Mesendoderm (in vitro differentiated cells): Measurements from ENCODE around the gene CCDC142.

Source experiments
- DNase-seq: peaks from one replicate; pipeline ENCODE4 v3.0.0; 2013
- H2AK5ac ChIP-seq: 2 replicates; pipeline ENCODE4 v1.6.1; 2013; ENCODE audit warnings: low read length, inconsistent platforms
- H2BK120ac ChIP-seq: 2 replicates; pipeline ENCODE4 v1.6.1; 2013; ENCODE audit warnings: low read depth, mild to moderate bottlenecking, low read length, moderate library complexity, mixed read lengths
- H2BK15ac ChIP-seq: replicated peaks from 2 replicates; pipeline ENCODE4 v1.6.1; 2013; ENCODE audit warnings: low read depth, mild to moderate bottlenecking, moderate library complexity
- H2BK5ac ChIP-seq: 2 replicates; pipeline ENCODE4 v1.6.1; 2013; ENCODE audit warnings: low read length, inconsistent platforms
- H3K18ac ChIP-seq: 2 replicates; pipeline ENCODE4 v1.6.1; 2013; ENCODE audit warnings: mild to moderate bottlenecking, low read length, mixed read lengths
- H3K23ac ChIP-seq: one replicate; pipeline ENCODE4 v1.6.1; 2013; ENCODE audit warnings: low read length
- H3K27ac ChIP-seq: 2 replicates; pipeline ENCODE4 v1.5.1; 2013; ENCODE audit warnings: low read depth, mild to moderate bottlenecking, inconsistent platforms, low read length, moderate library complexity
- H3K27me3 ChIP-seq: 2 replicates; pipeline ENCODE4 v1.6.1; 2013; ENCODE audit warnings: low read length, control low read depth, mild to moderate bottlenecking, inconsistent platforms; ENCODE audit not compliant: insufficient read depth, poor library complexity
- H3K36me3 ChIP-seq: 2 replicates; pipeline ENCODE4 v1.6.1; 2013; ENCODE audit warnings: low read length, inconsistent platforms; ENCODE audit not compliant: control insufficient read depth, insufficient read depth
- H3K4ac ChIP-seq: one replicate; pipeline ENCODE4 v1.6.1; 2013; ENCODE audit warnings: low read depth, mild to moderate bottlenecking, low read length, moderate library complexity
- H3K4me1 ChIP-seq: 2 replicates; pipeline ENCODE4 v1.6.1; 2013; ENCODE audit warnings: low read depth, low read length, inconsistent platforms; ENCODE audit not compliant: control insufficient read depth
- H3K4me2 ChIP-seq: 2 replicates; pipeline ENCODE4 v1.6.1; 2013; ENCODE audit warnings: low read length
- H3K4me3 ChIP-seq: 2 replicates; pipeline ENCODE4 v1.5.1; 2013; ENCODE audit warnings: mild to moderate bottlenecking, low read length
- H3K56ac ChIP-seq: one replicate; pipeline ENCODE4 v1.6.1; 2013; ENCODE audit warnings: low read length
- H3K79me1 ChIP-seq: 2 replicates; pipeline ENCODE4 v1.6.1; 2013; ENCODE audit warnings: low read length, inconsistent platforms
- H3K79me2 ChIP-seq: 2 replicates; pipeline ENCODE4 v1.6.1; 2013; ENCODE audit warnings: mild to moderate bottlenecking, low read length; ENCODE audit not compliant: control insufficient read depth, insufficient read depth
- H3K9ac ChIP-seq: 2 replicates; pipeline ENCODE4 v1.6.1; 2013; ENCODE audit warnings: low read length, inconsistent platforms
- H4K5ac ChIP-seq: one replicate; pipeline ENCODE4 v1.6.1; 2013; ENCODE audit warnings: low read length
- H4K8ac ChIP-seq: one replicate; pipeline ENCODE4 v1.6.1; 2013; ENCODE audit warnings: low read depth, mild to moderate bottlenecking, control low read depth, low read length, moderate library complexity
- WGBS: extraction: QIAGEN DNeasy Blood & Tissue Kit; methylation state at CpG from one replicate; pipeline ENCODE4 v1.1.7; 2013; ENCODE audit warnings: low lambda C conversion rate, missing lambda C conversion rate; ENCODE audit not compliant: insufficient coverage; ENCODE audit errors: extremely low coverage; 5-methylcytosine and 5-hydroxymethylcytosine counted together

Gene CCDC142

DNA sequence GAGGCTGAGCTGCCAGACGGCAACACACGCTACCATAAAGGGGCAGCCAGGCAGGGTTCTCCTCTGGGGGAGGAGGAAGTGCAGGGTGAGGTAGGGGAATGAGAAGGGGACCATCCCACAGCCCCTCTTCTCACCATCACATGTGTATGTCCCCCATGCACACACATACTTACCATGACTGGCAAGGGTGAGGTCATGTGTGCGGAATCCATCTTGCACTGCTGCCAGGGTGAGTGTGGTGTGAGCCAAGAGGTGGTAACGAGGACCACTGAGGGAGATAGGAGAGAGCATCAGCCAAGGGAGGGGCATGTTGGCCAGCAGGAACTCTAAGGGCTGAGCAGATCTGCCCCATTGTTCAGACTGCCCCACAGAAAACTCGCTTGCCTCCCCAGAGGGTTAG lies 54.1 kb downstream of the CCDC142 start:
- no peak for DNase-seq
- Histone ChIP-seq H3K36me3 (peaks cover 12% of the 10 kb centered on the region), H2BK120ac (no peak overlapping the region), H2BK5ac (no peak overlapping the region), H3K4me3 (no peak overlapping the region), H4K5ac (no peak overlapping the region), H3K18ac (no peak overlapping the region), H3K9ac (no peak overlapping the region), H3K27ac (no peak overlapping the region), H3K79me1 (peaks cover 6% of the 10 kb centered on the region), H3K27me3 (no peaks in the 10 kb centered on the region), H3K23ac (no peak overlapping the region), H3K4ac (no peak overlapping the region), H4K8ac (no peak overlapping the region), H3K4me2 (no peak overlapping the region), H3K56ac (no peak overlapping the region), H2BK15ac (no peak overlapping the region), H2AK5ac (no peak overlapping the region), H3K79me2 (no peaks in the 10 kb centered on the region), H3K4me1 (peaks cover 13% of the 10 kb centered on the region)
- no CpG with 5 or more reads among the region's 5 CpGs for WGBS

DNA sequence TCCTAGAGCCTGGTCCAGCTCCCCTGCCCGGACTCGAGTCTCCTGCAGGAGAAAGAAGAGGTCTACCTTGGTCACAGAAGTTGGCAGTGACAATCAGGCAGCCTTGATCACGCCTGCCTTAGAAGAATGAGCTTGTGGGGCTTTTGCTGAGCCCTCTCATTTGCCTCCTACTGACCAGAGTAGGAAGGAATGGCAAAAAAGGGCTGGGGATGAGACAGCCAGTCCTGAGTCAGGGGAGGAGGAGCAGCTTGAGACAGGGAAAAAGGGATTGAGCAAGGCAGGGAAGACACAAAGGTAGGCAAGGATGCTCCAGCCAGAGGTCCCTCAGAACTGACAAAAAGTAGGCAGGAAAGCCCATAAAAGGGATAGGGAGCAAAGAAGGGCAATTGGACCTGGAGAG lies 55.2 kb downstream of the CCDC142 start:
- WGBS = no CpG with 5 or more reads among the region's 3 CpGs
- H3K4me3 ChIP-seq = no peak overlapping the region
- H3K4ac ChIP-seq = no peak overlapping the region
- H3K27me3 ChIP-seq = no peaks in the 10 kb centered on the region
- H2BK15ac ChIP-seq = no peak overlapping the region
- no peak overlapping the region for H3K4me2 ChIP-seq
- H3K56ac ChIP-seq = no peak overlapping the region
- peaks cover 12% of the 10 kb centered on the region for H3K36me3 ChIP-seq
- peak; percentile 72 for DNase-seq
- no peak overlapping the region for H3K9ac ChIP-seq
- H3K18ac ChIP-seq = no peak overlapping the region
- H3K79me1 ChIP-seq = peaks cover 6% of the 10 kb centered on the region
- no peaks in the 10 kb centered on the region for H3K79me2 ChIP-seq
- no peak overlapping the region for H4K5ac ChIP-seq
- no peak overlapping the region for H3K23ac ChIP-seq
- no peak overlapping the region for H3K27ac ChIP-seq
- H4K8ac ChIP-seq = no peak overlapping the region
- H2BK5ac ChIP-seq = no peak overlapping the region
- no peak overlapping the region for H2AK5ac ChIP-seq
- peaks cover 13% of the 10 kb centered on the region for H3K4me1 ChIP-seq
- H2BK120ac ChIP-seq = no peak overlapping the region

DNA sequence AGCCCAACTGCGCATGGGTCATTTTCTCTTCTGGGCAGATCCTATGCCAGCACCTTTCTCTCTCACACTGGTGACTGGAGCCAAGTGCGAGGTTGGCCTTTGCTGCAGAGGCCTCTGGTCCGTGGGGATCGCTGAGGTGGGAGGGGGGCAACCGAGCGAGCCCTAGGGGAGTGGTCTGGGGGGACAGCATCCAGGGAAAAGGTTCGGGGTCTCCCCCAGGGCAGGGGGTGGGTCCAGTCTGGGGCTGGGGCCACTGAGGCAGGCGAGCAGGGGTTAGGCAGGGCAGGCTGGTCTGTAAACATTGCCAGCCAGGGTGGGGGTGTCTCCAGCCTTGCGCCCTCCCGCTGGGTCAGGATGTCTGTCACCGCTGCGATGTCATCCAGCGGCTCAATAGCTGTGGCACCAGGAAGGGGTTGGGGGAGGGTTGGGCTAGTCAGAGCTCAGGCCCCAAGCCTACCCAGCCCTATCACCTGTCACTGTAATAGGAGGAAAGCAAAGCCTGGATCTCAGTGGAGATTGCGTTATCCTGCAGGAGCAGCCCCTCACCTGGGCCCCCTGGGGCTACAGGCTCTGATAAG lies 56.5 kb downstream of the CCDC142 start:
- no CpG with 5 or more reads among the region's 14 CpGs for WGBS
- no peak overlapping the region for H2AK5ac ChIP-seq
- H3K4ac ChIP-seq = no peak overlapping the region
- H3K4me2 ChIP-seq = no peak overlapping the region
- no peaks in the 10 kb centered on the region for H3K27me3 ChIP-seq
- peaks cover 7% of the 10 kb centered on the region for H3K36me3 ChIP-seq
- peak; percentile 87 for DNase-seq
- H3K79me1 ChIP-seq = no peaks in the 10 kb centered on the region
- H4K8ac ChIP-seq = no peak overlapping the region
- H3K18ac ChIP-seq = no peak overlapping the region
- H3K4me3 ChIP-seq = no peak overlapping the region
- H3K4me1 ChIP-seq = peaks cover 13% of the 10 kb centered on the region
- no peak overlapping the region for H2BK15ac ChIP-seq
- H2BK120ac ChIP-seq = no peak overlapping the region
- H3K56ac ChIP-seq = no peak overlapping the region
- no peaks in the 10 kb centered on the region for H3K79me2 ChIP-seq
- peak overlapping the region; percentile 37 for H2BK5ac ChIP-seq
- no peak overlapping the region for H3K27ac ChIP-seq
- H3K9ac ChIP-seq = no peak overlapping the region
- no peak overlapping the region for H3K23ac ChIP-seq
- no peak overlapping the region for H4K5ac ChIP-seq

DNA sequence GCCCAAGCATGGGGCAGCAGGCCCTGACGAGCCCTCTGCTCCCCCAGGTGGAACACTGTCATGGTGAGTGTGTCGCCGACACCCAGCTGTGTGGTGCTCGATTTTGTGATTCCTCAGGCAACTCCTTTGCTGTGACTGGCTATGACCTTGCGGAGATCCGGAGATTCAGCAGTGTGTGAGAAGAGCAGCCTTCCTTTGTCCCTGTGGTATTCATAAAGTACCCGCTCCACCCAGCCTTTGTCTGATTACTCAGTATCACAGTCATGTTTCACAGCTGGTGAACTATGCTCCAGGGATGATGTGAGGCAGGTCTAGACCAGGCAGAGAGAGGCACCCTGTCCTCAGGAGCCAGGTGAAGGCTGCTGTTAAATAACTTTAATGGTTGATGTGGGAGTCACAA lies 57.3 kb downstream of the CCDC142 start:
- H2BK120ac ChIP-seq = no peak overlapping the region
- no peak overlapping the region for H2BK15ac ChIP-seq
- no peak overlapping the region for H2BK5ac ChIP-seq
- no peak overlapping the region for H4K8ac ChIP-seq
- no peak overlapping the region for H3K27ac ChIP-seq
- no peak overlapping the region for H3K4me3 ChIP-seq
- H3K79me2 ChIP-seq = no peaks in the 10 kb centered on the region
- no peak overlapping the region for H3K9ac ChIP-seq
- H3K36me3 ChIP-seq = peaks cover 7% of the 10 kb centered on the region
- peaks cover 13% of the 10 kb centered on the region for H3K4me1 ChIP-seq
- no peaks in the 10 kb centered on the region for H3K27me3 ChIP-seq
- H3K79me1 ChIP-seq = no peaks in the 10 kb centered on the region
- no peak overlapping the region for H3K4me2 ChIP-seq
- no peak overlapping the region for H3K4ac ChIP-seq
- DNase-seq = no peak
- WGBS = no CpG with 5 or more reads among the region's 7 CpGs
- no peak overlapping the region for H3K23ac ChIP-seq
- H3K18ac ChIP-seq = no peak overlapping the region
- no peak overlapping the region for H2AK5ac ChIP-seq
- H3K56ac ChIP-seq = no peak overlapping the region
- H4K5ac ChIP-seq = no peak overlapping the region

DNA sequence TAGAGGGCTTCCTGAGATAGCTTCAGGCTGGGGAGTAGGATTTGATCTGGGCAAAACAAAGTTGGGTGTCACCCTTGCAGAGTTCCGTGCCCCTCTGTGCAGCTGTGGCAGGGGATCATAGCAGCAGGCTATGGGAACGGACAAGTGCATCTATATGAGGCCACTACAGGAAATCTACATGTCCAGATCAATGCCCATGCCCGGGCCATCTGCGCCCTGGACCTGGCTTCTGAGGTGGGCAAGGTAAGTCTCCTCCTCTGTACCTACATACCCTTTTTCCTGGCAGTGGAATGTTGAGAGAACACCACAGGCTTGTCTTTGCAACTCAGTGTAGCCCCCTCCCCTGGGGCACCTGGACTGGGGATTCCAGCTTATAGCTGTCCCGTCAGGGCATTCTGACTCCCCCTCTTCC lies 57.8 kb downstream of the CCDC142 start:
- DNase-seq = no peak
- no peak overlapping the region for H3K27ac ChIP-seq

More for the DNA sequence above, 57.8 kb downstream of the CCDC142 start:
- Histone ChIP-seq H3K79me1 (no peaks in the 10 kb centered on the region), H3K4ac (no peak overlapping the region), H4K8ac (no peak overlapping the region), H3K18ac (no peak overlapping the region), H3K56ac (no peak overlapping the region), H3K4me3 (no peak overlapping the region), H3K36me3 (peaks cover 7% of the 10 kb centered on the region), H3K23ac (no peak overlapping the region), H3K4me2 (no peak overlapping the region), H3K79me2 (no peaks in the 10 kb centered on the region), H4K5ac (no peak overlapping the region), H2BK5ac (no peak overlapping the region), H3K9ac (no peak overlapping the region), H3K4me1 (peaks cover 13% of the 10 kb centered on the region), H2BK120ac (no peak overlapping the region), H3K27me3 (no peaks in the 10 kb centered on the region), H2BK15ac (no peak overlapping the region), H2AK5ac (no peak overlapping the region)
- WGBS = no CpG with 5 or more reads among the region's 5 CpGs
